K562 (cell line): ENCODE measurements around the gene LIX1. TPM values are rescaled to one million over a fixed set of nuclear protein-coding genes. Genes with fewer than 3 reads are reported as not detected.

ENCODE experiments used
- PCBP2 ChIP-seq: fragments of 200-400 bp; formaldehyde crosslinking; IDR thresholded peaks from 2 replicates; pipeline ENCODE4 v1.6.1; 2018; ENCODE audit warnings: low read length, low read depth, mild to moderate bottlenecking, moderate library complexity; ENCODE audit not compliant: poor library complexity, severe bottlenecking
- REST ChIP-seq, 2 experiments: fragments of 450-650 bp; formaldehyde crosslinking in 1 of 2; IDR thresholded peaks; 2 replicates each; pipeline versions ENCODE4 v1.4.0 to v1.6.1; 2014 to 2020; ENCODE audit warnings: mild to moderate bottlenecking in 2 of 2, borderline replicate concordance in 1 of 2, low read depth in 1 of 2
- TFE3 ChIP-seq: fragments of 450-650 bp; formaldehyde crosslinking; IDR thresholded peaks from 2 replicates; pipeline ENCODE4 v1.4.0; 2020; ENCODE audit warnings: mild to moderate bottlenecking, mixed read lengths
- ZNF280B ChIP-seq: fragments of 250-450 bp; sonication (Bioruptor Pico); IDR thresholded peaks from 2 replicates; pipeline ENCODE4 v1.5.1; 2021; ENCODE audit warnings: mild to moderate bottlenecking
- ZNF507 ChIP-seq: conservative IDR thresholded peaks from 2 replicates; pipeline ENCODE4 v1.6.1; 2017; ENCODE audit warnings: missing genetic modification characterization, missing compliant biosample characterization
- ZZZ3 ChIP-seq: fragments of 450-650 bp; IDR thresholded peaks from 2 replicates; pipeline ENCODE4 v1.6.1; 2016; ENCODE audit warnings: antibody characterized with exemption, mild to moderate bottlenecking, moderate library complexity
- polyA plus RNA-seq, 8 experiments: library from polyadenylated mRNA; depleted of rRNA in 4 of 8; stranded (reverse) in 5 of 8; unstranded in 3 of 8; fragments of >200 nt; fragmentation: Nextera tagmentation in 2 of 8; fragmentation: Illumina TruSeq in 1 of 8; extraction: Ambion mirVana in 2 of 8; extraction: Trizol in 1 of 8; gene quantifications; 2 replicates each; pipeline versions ENCODE4 v1.2.1 to v1.2.3, GENCODE V29; 2011 to 2014; ENCODE audit warnings: inconsistent platforms in 1 of 8, missing spikeins in 1 of 8
- total RNA-seq, 7 experiments: library from RNA; depleted of rRNA in 6 of 7; stranded (reverse); fragments of >200 nt in 6 of 7; fragmentation: Illumina TruSeq in 2 of 7; extraction: Trizol in 2 of 7; gene quantifications; 2 replicates each; pipeline versions ENCODE4 v1.2.1 to v1.2.3, GENCODE V29; 2011 to 2021; ENCODE audit warnings: low replicate concordance in 1 of 7

The LIX1 gene
- total and polyA plus RNA-seq, 9 of the 15 experiments (the other 6 are each of a cell fraction or from before 2014, with no cell fraction given), result 0.01 to 0.18 TPM; not detected in 7

- TF ChIP-seq REST (IDR thresholded peaks at IDR 0.05; ENCODE audit: borderline replicate concordance) (peak; percentile 16; the same call in 1 of the 2 replicates), REST (CRISPR knock-in tag; IDR thresholded peaks at IDR 0.05; ENCODE audit: low read depth) (no peak), ZZZ3 (peak; percentile 32; the same call in 1 of the 2 replicates), ZNF507 (tag) (no peak), ZNF280B (CRISPR knock-in tag) (no peak), PCBP2 (no peak), TFE3 (CRISPR knock-in tag) (peak; percentile 92)
Measured at GRCh38 chr5:97163360-97163764, 21.0 kb upstream of the LIX1 start (continued).
